K562 (cell line): ENCODE data around the gene NLRC3.

ENCODE experiments used
- ZNF431 ChIP-seq: sonication (generic); formaldehyde crosslinking; IDR thresholded peaks from 2 replicates; pipeline ENCODE4 v1.8.0; 2022; ENCODE audit warnings: mild to moderate bottlenecking, missing genetic modification reagents
- TF ChIP-seq, protein P1 (sequence below): sonication (generic); formaldehyde crosslinking; IDR thresholded peaks from 2 replicates; pipeline ENCODE4 v1.5.0; 2020; ENCODE audit warnings: missing genetic modification reagents

DNA sequence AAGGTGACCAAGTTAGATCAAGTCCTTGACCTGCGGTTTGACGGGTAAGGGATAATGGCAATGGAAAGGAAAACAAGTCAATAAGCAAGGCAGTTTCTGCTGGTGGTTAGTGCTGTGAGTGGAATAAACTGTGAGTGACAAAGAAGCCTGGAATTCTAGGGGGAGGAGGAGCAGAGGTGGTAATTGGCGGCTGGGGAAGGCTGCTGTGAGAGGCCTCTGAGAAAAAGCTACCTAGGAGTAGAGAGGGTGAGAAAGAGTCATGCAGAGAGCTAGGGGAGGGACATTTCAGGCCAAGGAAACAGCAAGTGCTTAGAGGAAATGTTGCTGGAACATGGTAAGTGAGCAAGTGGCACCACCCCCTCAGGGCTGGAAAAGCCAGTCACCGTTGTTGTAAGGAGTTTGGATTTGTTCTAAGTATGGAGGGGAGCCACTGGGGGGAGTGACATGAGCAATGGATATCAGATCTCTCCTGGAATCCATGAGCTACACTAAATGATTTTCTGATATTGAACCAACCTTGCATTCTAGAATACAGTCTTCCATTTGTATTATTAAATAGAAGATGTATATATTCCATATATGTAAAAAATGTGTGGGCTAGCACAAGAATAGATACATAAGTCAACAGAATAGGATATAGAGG is 6.7 kb downstream of the NLRC3 start:
- TF ChIP-seq, protein P1, sequence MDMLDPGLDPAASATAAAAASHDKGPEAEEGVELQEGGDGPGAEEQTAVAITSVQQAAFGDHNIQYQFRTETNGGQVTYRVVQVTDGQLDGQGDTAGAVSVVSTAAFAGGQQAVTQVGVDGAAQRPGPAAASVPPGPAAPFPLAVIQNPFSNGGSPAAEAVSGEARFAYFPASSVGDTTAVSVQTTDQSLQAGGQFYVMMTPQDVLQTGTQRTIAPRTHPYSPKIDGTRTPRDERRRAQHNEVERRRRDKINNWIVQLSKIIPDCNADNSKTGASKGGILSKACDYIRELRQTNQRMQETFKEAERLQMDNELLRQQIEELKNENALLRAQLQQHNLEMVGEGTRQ (CRISPR knock-in tag): no peak
- TF ChIP-seq ZNF431 (CRISPR knock-in tag): no peak
